NCI-H446 treated with DMSO at 0.1 percent for 48 hours (cell line): ENCODE measurements around the gene DNASE2.
"Not testable (repeated sequence)": the region's sequence is repeated elsewhere in the genome, so short reads cannot be mapped to it uniquely, and the experiment has no call there.

ENCODE experiments used
- DNase-seq: peaks from one replicate; lab custom pipeline; 2025; lab: John Stamatoyannopoulos, UW

DNASE2 gene, protein sequence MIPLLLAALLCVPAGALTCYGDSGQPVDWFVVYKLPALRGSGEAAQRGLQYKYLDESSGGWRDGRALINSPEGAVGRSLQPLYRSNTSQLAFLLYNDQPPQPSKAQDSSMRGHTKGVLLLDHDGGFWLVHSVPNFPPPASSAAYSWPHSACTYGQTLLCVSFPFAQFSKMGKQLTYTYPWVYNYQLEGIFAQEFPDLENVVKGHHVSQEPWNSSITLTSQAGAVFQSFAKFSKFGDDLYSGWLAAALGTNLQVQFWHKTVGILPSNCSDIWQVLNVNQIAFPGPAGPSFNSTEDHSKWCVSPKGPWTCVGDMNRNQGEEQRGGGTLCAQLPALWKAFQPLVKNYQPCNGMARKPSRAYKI

DNA sequence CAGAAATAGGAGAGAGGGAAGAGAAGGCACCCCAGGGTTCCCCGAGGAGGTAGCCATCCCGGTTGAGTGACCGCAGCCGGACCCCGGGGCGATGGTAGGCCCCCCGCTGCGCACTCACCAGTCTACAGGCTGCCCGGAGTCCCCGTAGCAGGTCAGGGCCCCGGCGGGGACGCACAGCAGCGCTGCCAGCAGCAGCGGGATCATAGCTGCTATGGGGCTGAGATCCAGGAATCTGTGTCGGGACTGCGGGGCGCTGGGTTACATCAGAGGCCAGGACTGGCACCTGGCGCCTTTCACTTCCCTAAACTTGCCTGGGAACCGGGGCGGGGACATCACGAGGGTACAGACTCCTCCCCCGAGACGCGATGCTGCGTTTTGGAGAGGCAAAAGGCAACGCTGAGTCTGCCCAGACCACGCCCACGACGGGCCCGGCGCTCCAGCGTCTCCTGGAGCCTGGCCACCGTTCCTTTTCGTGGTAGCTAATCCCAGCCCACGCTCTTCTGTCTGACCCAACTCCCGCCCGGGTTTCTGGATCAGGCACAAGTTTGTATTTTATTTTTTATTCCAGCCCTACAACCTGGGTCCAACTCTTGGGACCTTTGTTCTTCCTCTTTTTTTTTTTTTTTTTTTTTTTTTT, at the start of gene DNASE2:
Gene DNASE2, minus strand, starts transcription at position 278 of the 637 bp plus-strand sequence. Its CDS starts 74 bp downstream, at position 204.
- DNase-seq, result peak; percentile 95

DNA sequence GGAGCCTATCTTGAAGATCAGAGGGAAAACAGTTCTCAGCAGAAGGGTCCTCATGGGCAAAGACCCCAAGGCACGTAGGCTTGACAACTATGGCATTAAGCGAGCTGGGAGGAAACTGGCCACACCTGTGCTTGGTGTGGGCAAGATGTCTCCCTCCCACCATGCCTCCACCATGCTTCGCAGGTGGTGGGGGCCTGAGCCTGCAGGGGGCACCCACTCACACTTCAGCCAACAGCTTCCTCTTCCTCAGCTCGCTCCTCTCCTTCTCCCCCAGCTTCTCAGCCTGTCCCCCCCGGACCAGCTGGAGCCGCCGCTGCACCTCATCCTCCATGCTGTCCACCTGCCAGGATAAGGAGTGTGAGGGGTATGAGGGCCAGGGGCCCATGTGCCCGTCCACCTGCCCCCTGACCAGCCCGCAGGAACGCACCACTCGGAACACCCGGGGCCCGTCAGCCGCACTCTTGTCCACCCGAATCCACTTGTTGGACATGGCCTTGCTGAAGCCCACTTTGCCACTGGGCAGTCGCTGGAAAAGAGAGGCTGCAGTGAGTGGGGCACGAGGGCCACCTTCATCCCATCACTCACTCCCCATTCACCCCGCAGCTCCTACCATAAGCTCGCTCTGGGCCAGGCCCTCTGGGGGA, 48.9 kb upstream of the DNASE2 start:
- no peak for DNase-seq

DNA sequence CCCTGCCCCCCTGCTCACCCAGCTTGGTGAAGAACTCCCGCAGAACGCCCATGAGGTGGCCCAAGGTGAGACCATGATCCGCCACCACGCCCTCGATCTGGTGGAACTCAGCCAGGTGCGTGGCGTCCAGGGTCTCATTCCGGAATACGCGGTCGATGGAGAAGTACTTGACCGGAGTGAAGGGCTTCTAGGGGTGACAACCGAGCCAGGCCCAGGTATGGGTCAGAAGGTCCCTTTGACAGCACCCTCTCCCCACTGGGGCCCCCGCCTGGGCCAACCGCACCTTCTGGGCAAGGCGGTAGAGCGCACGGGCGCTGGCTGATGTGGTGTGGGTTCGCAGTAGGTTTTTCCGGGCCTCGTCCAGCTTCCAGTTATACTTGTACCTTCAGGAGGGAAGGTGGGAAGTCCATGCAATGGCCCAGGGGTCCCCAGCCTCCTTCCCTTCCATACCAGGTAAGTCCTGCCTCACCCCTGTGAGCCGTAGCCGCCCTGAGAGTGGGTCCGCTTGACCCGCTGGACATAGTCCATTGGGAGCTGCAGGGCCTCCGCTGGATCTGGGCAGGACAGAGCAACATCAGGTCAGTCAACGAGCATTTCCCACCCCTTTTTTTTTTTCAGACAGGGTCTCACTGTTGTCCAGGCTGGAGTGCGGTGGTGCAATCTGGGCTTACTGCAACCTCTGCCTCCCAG, 43.5 kb upstream of the DNASE2 start:
- DNase-seq, result no peak

GRCh38 chr19:12922959-12923358, 41.7 kb upstream of the DNASE2 start:
- DNase-seq, result no peak

GRCh38 chr19:12921047-12921446, 39.8 kb upstream of the DNASE2 start:
- DNase-seq, result no peak

DNA sequence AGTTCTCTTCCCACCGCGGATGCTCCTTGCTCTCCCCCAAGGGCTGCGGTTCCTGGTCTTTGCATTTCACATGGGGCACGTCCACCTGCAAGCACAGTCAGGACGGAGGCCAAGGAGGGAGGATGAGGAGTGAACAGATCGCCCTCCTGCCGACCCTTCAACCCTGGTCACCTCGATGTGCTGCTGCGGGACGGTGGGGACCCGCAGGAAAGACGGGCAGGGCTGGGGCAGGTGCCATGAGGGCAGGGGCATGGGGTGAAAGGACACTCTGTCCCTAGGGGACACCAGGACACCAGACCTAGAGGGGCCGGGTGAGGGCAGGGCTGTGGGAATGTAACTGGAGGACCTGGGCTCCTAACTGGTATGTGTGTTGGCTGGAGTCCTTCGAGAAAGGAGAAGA, 37.0 kb upstream of the DNASE2 start:
- DNase-seq, result no peak

- DNase-seq, result not testable (repeated sequence)
Observed at GRCh38 chr19:12915860-12916259, 34.6 kb upstream of the DNASE2 start.

DNA sequence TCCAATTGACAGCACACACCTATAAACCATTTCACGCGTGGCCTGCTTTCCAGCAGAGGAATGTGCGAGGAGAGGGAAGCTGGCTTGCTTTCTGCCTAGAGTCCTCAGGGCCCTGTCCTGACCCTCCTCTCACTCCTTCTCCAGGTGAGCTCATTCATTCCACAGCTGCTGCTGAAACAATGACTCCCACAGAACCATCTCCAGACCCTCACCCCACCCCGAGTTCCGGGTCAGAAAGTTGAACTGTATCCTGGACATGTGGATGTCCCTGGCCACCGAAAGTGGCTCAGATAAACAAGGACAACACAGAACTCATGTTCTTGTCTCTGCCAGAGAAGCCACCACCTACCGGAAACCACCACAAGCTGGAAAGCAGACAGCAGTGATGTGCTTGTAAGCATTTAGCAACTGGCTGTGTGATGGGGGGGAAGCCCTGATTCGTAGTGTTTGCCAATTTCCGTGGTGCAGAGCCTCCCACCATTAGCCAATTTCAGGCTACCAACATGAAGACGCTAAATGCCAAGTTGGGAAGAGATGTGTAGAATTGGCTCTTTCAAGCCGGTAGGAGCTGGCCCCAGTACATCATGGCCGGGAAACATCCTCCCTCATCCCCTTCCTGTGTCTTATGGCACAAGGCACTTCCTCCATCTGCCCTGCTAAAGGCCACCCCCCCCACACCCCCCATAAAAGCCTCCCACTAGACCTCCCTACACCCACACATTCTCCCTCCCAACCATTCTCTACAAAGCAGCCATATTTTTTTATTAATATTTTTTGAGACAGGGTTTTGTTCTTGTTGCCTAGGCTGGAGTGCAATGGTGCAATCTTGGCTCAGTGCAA, 32.8 kb upstream of the DNASE2 start:
- DNase-seq, result peak; percentile 35

GRCh38 chr19:12913011-12913561, 31.8 kb upstream of the DNASE2 start:
- DNase-seq, result peak; percentile 99

DNA sequence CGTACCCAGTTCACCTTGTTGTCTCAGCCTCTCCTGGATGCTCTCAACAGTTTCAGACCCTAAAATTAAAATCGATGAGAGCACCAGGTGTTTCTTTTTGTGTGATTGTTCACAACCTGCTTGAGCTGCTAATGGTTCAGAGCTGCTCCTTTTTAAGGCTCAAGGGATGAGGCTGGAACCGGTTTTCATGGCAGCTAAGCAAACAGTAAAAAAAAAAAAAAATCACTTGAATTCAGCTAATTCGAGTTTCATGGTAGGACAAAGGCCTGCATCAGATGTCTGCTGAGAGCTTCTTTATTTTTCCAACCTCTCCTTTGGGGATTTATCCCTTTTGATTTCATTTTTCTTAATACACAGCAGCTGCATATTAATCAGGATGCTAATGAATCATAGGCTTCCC, 31.3 kb upstream of the DNASE2 start:
- DNase-seq, result no peak

GRCh38 chr19:12907166-12907565, 25.9 kb upstream of the DNASE2 start:
- no peak for DNase-seq

- DNase-seq, result no peak
Observed at GRCh38 chr19:12899891-12900518, 18.8 kb upstream of the DNASE2 start.

- no peak for DNase-seq
Observed at GRCh38 chr19:12896460-12896859, 15.2 kb upstream of the DNASE2 start.

GRCh38 chr19:12893582-12893981, 12.3 kb upstream of the DNASE2 start:
- no peak for DNase-seq

DNA sequence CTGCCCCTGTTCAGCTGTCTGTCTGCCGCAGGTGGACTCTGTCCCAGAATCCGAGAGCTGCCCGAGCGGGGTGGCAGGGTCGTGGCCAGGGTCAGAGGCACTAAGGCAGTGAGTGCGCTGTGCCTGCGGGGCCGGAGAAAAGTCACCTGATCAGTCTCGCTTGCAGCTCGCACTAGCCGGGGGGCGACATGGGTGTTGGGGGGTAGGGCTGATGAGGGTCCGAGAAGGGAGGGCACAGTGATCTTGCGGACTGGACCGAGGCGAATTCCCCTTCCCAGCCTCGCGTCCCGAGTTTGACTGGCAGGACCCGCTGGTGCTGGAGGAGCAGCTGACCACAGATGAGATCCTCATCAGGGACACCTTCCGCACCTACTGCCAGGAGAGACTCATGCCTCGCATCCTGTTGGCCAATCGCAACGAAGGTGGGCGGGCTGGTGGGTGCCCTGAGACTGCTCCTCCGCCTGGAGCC, 10.3 kb upstream of the DNASE2 start:
- DNase-seq, result no peak

GRCh38 chr19:12890787-12891552, 9.7 kb upstream of the DNASE2 start, which contains the start of gene GCDH:
TSS of gene GCDH (plus strand) at chr19:12891160. CDS start at chr19:12891305, 145 bp downstream.
- DNase-seq, result peak; percentile 99

- not testable (repeated sequence) for DNase-seq
Observed at GRCh38 chr19:12890299-12890786, 9.1 kb upstream of the DNASE2 start.

GRCh38 chr19:12888006-12888603, 6.9 kb upstream of the DNASE2 start:
- DNase-seq, result no peak
